NOMO-1 treated with DMSO at 0.1 percent for 48 hours (cell line): ENCODE results near the gene MAP3K8.

Experiments
- DNase-seq: peaks from one replicate; lab custom pipeline; 2025; ENCODE audit not compliant: unreplicated experiment; lab: John Stamatoyannopoulos, UW

The MAP3K8 gene

DNA sequence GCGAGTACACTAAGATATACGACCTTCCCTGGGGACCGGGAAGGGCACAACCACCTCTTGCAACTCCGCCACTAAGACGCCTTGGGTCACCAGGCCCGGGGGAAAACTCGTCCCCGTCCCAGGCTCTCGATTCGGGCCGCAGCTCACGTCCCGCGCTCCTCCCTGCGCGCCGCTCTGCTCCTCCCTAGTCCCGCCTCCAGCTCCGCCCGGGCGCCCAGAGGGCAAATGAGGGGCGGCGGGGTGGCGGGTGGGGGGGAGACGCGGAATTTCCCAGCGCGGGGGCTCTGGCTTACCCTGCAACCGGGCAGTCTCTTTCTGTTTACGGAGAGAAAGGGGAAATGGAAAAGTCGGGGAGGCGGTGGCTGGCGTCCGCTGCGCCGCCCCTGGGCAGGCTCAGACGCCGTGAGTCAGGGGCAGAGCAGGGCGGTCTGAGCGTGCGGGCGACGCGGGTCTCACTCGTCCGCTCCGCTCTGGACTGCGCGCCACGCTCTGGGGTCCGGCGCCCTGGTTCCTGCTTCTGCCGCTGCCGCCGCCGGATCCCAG, at the start of gene MAP3K8:
MAP3K8 (plus strand) TSS at position 455 of the 543 bp plus-strand sequence. CDS start 4,755 bp downstream, outside the sequence.
- peak; percentile 94 for DNase-seq

DNA sequence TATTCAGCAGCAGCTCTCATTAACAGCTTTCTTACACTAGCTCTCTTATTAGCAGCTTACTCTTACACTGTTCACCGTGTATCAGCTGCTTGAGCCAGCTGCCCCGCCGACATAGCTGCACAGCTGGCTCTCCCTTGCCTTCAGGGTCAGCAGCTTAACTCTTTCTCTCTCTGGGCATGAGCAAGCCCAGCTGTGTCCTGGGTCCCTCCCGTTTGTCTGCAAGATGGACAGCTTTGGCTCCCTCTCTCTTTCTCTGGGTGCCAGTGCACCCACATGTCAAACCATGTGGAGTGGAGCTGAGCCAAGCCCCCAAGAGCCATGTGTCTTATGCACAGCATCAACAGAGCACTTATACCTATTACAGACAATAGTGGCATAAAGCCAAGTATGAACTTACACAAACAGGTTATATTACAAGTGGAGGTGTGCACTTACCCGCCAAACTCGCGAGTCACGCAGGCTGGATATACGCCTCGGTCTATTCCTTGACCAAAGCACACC, 49.2 kb upstream of the MAP3K8 start:
- DNase-seq: peak; percentile 5

DNA sequence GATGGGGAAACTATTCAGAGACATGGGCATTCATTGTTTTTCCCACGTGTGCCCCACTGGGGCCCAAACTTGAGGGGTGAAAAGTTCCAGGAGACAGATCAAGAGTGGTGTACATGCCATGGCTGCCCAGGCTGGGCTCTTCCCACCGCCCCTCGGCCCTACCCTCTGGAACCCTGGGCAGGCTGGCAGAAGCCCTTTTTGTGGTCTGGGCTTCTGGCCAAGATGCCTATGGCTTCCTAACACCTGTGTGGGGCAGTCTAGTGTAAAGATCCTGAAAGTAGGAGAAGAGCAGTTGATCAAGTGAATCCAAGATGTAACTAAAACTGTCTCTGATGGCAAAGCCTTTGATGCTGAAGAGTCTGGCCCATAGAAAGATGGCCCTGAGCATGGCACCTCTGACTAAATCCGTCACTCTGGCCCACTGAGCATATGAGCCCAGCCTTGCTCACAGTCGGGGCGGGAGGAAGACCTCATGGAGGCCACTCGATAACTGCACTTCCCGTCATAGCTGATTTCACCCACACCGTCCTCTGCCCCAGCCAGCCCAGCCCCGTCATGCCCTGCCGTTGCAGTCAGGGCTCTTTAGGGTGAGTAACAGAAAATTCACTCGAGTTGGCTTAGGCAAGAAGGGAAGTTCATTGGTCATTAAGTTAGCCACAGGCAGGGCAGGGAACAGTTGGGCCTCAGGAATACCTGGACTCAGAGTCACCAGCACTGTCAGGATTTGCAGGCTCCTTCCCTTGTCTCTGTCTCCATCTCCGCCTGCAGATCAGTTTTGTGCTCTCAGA, 47.0 kb upstream of the MAP3K8 start:
- DNase-seq: peak; percentile 7

DNA sequence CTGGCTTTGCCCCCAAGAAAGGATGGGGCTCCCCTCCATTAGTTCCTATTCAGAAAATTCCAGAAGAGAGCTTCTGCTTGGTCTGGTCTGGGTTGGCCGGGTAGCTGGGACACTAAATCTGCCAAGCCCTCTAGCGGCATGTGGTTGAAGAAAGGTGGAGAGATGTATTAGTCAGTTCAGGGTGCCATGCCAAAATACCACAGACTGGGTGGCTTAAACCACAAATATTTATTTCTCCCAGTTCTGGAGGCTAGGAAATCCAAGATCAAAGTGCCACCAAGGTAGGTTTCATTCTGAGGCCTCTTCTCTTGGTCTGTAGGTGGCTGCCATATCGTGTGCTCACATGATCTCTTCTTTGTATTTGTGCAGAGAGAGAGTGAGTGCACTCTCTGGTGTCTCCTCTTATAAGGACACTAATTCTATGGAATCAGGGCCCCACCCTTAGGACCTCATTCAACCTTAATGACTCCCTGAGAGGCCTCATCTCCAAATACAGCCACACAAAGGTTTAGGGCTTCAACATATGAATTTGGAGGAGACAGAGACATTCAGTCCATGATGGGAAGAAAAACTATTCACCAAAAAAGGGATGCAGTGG, 46.2 kb upstream of the MAP3K8 start:
- DNase-seq: no peak

DNA sequence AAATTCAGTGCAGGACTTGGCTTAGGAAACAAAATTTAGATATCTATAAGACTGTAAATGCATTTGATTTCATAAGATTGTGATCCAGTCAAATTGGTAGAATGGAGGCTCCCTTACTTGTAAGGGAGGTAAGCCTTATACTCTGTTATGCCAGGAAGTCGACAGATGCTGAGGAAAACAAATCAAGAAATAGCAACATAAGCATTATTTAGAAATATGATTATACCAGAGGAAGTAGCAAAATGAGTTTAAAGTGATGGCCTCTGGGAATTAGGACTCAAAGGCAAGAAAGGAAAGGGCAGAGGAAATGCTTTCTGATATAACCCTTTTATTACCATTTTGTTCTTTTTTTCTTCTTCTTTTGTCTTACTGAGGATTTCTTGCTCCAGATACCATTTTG, 44.4 kb upstream of the MAP3K8 start:
- DNase-seq: no peak

DNA sequence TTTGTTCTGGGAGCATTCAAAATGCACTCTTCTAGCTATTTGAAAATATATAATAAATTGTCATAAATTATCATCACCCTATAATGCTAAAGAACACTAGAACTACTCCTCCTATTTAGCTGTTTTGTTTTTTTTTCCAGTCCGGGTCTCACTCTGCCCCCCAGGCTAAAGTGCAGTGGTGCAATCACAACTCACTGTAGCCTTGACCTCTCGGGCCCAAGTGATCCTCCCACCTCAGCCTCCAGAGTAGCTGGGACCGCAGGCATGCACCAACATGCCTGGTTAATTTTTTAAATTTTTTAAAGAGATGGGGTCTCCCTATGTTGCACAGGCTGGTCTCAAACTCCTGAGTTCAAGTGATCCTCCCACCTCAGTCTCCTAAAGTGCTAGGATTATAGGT, 43.8 kb upstream of the MAP3K8 start:
- DNase-seq: no peak

DNA sequence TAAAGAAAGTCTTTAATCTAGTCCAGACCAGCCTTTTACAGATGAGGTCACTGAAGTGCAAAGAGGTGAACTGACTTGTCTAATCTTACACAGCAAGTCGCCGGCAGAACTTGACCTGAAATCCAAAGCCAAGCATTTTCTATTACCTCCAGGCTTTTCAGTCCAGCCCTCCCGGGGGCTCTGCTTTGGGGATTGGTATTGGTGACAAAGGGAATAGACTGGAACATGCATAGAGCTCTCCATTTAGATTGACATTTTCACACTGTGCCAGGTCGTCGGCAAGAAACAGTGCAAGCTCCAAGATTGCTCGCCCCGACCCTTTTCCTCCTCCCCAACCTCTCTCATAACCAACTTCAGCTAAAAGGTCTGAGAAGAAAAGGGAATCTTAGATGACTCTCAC, 42.7 kb upstream of the MAP3K8 start:
- DNase-seq: no peak

DNA sequence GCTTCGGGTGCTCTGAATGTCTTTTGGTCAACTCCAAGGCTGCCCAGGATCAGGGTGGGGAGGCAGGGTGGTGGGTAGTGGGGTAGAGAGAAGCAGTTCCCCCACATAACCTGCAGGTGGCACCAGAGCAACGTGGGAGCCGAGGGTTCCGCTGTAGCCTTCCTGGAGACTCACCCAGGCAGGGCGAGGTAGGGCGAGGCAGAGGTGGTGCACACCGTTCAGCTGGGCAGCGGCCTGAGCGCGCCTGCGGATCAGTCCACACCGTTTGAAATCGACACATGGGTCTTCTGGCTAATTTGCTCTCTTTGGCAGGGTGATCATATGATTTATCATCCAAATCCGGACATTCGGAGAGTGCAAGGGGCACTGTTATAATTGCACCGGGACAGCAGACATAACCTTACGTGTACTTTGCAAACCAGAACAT, 41.4 kb upstream of the MAP3K8 start:
- peak; percentile 65 for DNase-seq

DNA sequence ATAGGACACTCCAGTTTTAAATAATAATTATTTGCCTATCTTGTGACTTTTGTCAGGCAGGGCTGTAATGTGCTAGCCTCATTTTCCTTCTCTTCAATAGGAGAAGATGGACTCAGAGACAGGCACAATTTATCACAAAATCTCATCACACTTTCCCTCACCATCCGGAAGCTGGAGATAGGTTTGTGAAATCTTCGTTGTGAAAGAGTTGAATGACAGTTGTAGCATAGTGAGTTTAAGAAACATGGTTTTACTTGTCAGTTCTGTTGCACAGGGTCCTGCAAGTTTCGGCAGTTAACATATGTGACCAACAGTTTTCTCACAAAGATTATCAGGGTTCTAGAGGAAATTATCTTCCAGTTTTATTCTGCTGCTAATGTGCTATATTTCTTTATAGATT, 37.7 kb upstream of the MAP3K8 start:
- DNase-seq: peak; percentile 89

DNA sequence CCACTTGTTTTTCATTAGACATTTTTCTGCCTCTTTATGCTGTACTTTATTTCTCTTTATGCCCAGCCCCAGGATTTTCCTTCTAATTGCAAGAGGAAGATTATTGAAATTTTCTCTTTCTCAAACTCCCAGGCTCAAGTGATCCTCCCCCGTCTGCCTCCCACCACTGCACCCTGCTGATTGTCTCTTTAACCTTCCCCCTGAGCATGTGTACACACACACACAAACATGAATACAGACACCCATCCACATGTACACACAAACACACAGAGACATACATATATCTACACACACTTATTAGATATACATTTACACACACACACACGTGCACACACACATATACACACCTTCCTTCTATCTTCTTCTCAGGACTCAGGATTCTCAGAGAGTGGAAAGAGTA, 37.3 kb upstream of the MAP3K8 start:
- peak; percentile 3 for DNase-seq

DNA sequence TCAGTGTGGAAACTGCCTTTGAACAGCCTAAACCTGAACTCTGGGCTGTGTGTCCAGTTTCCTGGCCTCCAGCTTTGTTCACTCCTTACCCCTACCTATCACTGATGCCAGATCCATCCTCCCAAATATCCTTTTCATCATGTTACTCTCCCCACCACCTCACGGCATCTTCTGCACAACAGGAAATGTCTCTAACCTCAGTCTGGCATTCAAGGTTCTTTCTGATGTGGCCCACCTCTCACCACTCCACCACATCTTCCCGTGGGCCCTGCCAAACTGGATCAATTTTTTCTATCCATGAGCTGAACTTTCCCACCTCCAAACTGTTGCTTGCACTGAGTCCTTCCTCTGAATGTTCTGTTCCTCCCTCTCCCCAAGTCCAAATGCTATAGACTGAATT, 35.8 kb upstream of the MAP3K8 start:
- no peak for DNase-seq

DNA sequence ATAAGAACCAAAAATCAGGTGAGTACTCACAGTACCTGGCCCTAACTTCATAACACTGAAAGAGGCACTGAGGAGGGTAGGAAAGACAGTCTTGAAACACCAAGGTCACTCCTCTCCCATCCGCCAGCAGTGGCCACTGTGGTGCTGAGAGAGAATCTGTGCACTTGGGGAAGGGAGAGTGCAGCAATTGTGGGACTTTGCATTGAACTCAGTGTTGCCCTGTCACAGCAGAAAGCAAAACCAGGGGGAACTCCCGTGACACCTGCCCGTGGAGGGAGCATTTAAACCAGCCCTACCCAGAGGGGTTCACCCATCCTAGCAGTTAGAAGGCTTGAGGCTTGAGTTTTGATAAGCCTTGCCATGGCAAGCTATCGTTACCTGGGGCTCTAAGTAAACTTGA, 35.2 kb upstream of the MAP3K8 start:
- no peak for DNase-seq

DNA sequence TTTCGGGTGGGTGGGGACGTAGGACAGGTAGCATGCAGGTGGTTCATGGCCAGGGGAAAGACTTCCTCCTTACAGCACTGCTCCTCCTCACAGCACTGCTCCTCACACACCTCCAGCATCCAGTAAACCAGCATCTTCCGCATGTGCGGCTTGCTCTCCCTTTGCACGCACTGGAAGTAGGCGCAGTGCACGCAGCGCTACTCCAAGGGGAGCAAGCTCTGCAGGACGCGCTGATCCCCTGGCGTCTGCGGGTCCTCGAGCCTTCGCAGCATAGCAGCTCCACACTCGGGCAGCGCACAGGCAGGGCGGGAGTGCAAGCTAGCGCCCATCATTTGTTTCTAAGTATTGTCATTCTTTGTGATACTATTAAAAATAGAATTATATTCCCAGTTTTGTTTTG, 30.5 kb upstream of the MAP3K8 start:
- DNase-seq: no peak

DNA sequence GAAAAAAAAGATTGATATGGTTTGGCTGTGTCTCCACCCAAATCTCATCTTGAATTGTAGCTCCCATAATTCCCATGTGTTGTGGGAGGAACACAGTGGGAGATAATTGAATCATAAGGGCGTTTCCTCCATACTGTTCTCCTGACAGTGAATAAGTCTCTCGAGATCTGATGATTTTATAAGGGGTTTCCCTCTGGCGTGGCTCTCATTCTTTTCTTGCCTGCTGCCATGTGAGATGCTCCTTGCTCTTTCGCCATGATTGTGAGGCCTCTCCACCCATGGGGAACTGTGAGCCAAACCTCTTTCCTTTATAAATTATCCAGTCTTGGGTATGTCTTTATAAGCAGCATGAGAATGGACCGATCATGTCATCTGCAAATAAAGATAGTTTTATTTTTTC, 29.4 kb upstream of the MAP3K8 start:
- no peak for DNase-seq

DNA sequence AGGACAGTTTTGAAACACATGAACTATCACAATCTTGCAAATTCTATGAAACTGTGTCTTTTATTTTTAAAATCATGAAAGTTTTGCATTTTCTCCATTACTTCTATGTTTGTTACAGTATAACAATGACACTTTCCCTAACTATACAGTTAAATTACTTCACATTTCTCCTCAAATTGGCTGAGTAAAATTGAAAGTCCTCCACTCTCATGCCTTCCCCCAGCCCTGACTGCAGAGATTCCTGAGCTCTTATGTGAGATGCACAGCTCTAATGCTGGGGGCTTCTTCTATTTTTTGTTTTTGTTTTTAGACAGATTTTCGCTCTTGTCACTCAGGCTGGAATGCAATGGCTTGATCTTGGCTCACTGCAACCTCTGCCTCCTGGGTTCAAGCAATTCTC, 22.7 kb upstream of the MAP3K8 start:
- no peak for DNase-seq

DNA sequence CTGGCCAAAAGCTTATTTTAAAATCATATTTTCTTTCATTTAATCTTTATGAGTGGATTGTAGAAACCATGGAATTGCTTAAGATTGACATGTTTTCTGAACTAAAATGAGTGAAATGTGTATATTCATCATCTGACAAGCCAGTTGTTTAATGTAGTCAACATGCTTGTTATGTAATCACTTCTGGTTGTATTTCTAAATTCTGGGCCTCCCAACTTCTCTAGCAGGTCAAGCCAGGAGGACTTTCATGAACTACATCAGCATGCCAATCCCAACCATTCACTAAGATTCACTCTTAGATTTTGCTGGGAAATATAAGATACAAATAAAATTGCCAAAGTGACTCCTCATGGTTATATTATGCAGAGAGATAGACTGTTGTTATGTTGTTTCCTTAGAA, 21.1 kb upstream of the MAP3K8 start:
- peak; percentile 27 for DNase-seq

DNA sequence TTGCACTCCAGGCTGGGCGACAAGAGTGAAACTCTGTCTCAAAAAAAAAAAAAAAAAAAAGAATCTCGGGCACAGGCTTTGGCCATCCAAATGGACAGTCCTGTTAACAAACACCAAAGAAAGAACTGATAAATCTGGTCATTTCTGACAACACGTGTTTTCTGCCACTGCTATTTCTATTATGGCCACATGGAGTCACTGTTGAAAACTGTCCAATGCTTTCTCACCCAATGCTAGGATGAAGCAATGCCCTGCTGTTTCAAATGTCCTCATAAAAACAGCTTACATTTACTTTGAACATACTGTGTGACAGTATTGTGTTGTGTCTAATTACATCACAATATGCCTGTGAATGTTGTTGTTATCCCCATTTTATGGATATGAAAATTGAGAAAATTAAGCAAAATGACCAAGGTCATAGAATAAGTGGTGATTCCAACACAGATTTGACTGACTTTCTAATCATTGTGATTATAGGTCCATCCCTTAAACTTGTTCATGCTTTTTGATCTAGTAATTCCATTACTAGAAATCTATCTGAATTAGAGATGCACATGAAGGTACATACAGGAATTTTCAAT, 19.9 kb upstream of the MAP3K8 start:
- peak; percentile 74 for DNase-seq

DNA sequence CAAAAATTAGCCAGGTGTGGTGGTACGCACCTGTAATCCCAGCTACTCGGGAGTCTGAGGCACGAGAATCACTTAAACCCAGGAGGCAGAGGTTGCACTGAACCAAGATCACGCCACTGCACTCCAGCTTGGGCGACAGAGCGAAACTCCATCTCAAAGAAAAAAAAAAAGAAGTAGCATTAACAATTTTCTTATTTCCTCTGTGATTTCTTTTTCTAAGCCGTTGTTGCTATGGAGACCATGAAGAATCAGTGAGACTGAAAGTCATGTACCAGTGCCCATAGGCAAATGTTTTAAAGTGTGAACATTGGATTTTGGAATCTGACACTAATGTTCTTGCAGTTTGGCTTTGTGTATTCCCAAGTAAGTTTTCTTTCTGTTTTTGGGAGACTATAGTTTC, 18.4 kb upstream of the MAP3K8 start:
- peak; percentile 6 for DNase-seq

DNA sequence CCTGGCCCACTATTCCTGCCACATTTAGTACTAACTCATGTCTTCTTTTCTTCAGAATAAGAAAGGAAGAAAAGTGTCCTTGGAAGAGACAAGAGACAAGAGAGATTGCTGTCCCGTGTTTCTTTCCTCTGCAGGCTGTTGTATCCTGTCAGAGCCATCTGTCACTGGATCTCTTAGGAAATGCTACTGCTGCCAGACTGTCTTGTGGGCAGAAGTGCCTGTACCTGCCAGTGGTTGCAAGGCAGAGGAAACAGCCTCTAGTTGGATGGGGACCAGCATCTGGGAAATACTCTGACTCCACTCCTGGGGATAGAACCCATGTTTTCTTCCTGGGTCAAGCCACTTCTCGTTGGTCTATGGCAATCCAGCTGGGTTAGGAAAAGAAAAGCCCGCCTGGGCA, 16.7 kb upstream of the MAP3K8 start:
- DNase-seq: no peak

DNA sequence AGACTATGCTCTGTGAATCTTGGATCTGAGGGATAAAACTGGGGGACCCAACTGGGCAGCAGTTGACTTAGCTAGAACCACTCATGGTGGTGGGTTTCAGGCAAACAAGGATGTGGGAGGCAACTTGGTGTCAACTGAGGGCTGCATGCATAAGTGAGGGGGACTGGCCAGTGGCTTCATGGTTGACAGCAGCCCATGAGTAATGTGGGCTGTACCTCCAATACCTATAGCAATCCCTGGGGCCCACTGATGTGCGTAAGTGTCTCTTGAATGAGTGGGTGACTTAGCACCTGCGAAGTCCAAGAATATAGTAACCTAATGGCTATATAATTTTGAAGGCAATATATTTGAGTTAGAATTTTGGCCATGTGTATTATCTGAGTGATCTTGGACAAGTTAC, 13.7 kb upstream of the MAP3K8 start:
- DNase-seq: no peak

DNA sequence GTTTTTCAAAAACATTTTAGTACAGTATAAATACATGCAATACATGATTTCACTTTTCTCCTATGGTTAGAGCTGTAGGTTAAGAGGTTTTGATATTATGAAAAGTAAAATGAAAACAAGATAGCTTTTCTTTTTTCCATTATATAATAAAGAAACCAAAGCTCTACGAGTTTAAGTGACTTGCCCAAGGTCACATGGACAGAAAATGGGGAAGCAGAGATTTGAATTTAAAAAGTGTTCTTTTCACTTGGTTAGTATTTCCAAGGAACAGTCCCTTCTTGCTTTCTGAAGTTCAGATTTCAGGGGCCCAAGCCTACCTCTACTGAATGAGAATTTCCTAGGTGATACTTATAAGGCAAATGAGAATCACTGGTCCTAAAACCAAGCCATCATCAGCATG, 13.2 kb upstream of the MAP3K8 start:
- peak; percentile 2 for DNase-seq

DNA sequence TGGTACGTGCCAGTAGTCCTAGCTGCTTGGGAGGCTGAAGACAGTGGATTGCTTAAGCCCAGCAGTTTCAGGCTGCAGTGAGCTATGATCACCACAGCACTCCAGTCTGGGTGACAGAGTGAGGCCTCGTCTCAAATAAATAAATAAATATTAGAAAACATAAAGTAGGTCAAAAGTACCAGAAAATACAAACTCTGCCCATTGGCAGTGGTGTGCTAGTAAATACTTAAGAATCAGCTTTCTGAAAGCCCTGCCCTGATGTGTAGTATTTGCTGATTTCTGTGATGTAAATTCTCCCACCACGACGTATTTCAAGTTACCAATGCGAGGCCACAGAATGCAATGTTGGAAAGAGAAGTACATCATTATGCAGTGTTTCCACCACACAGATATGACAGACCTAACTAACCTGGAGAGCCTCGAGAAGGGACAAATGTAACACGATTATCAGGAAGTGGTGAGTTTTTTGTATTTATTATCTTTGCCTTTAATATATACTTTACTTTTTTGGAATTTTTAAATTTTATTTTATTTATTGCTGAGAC, 11.8 kb upstream of the MAP3K8 start:
- DNase-seq: peak; percentile 17
